Uterus (tissue), 2 donors: ENCODE data around the gene TBX10.

Experiments used
- POLR2A ChIP-seq, 2 donors: fragments of 450-650 bp; IDR thresholded peaks; one replicate each; pipeline ENCODE4 v1.6.1; 2016; ENCODE audit warnings: antibody characterized with exemption in 2 of 2, mild to moderate bottlenecking in 1 of 2, moderate library complexity in 1 of 2
- TF ChIP-seq, protein P1 (sequence below), 4 experiments: fragments of 200-600 bp in 2 of 4; fragments of 450-650 bp in 2 of 4; sonication (generic) in 2 of 4; IDR thresholded peaks; one replicate each; pipeline ENCODE4 v1.5.1; 2016 to 2019; ENCODE audit warnings: antibody characterized with exemption in 4 of 4, mild to moderate bottlenecking in 2 of 4, moderate library complexity in 1 of 4

DNA sequence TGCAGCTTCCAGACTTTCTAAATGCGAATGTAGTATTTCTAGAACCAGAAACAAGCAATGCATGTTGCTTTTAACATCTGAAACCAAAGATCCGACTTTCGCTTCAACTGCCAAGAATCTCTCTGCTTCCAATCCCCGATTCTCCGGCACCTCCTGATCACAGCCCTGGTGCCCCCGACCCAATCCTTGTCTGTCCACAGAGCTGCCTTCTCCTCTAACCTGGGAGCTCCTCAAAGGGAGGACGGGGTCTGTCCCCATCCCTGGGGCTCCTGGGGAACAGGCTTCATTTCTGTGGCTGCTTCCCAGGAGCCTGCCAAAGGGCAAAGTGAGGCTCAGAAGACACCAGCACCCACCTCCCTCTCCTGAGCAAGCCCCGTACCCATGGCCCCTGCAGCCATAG lies 34.3 kb upstream of the TBX10 start:
- TF ChIP-seq, protein P1, sequence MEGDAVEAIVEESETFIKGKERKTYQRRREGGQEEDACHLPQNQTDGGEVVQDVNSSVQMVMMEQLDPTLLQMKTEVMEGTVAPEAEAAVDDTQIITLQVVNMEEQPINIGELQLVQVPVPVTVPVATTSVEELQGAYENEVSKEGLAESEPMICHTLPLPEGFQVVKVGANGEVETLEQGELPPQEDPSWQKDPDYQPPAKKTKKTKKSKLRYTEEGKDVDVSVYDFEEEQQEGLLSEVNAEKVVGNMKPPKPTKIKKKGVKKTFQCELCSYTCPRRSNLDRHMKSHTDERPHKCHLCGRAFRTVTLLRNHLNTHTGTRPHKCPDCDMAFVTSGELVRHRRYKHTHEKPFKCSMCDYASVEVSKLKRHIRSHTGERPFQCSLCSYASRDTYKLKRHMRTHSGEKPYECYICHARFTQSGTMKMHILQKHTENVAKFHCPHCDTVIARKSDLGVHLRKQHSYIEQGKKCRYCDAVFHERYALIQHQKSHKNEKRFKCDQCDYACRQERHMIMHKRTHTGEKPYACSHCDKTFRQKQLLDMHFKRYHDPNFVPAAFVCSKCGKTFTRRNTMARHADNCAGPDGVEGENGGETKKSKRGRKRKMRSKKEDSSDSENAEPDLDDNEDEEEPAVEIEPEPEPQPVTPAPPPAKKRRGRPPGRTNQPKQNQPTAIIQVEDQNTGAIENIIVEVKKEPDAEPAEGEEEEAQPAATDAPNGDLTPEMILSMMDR (IDR thresholded peaks at IDR 0.05), result no peak
- TF ChIP-seq POLR2A (IDR thresholded peaks at IDR 0.05), result no peak
